Measurements from ENCODE around the gene FAM3C.
"Not testable (repeated sequence)": the region's sequence is repeated elsewhere in the genome, so short reads cannot be mapped to it uniquely, and the experiment has no call there.

Gene FAM3C

GRCh38 chr7:121436688-121437087 is 40.6 kb upstream of the FAM3C start:
- H3K27me3 Mint-ChIP-seq (ENCODE audit: low read depth) = no peaks in the 10 kb centered on the region
- H3K27ac Mint-ChIP-seq = no peak overlapping the region
- peaks cover 14% of the 10 kb centered on the region for H3K9me3 Mint-ChIP-seq
- no peak for TF ChIP-seq CTCF (IDR thresholded peaks at IDR 0.05; ENCODE audit: unreplicated experiment in 3 of 3)
- H3K4me3 Mint-ChIP-seq = no peak overlapping the region
- H3K36me3 Mint-ChIP-seq (ENCODE audit: low read depth) = peaks cover 6% of the 10 kb centered on the region
- H3K4me1 Mint-ChIP-seq = peaks cover 13% of the 10 kb centered on the region

- Mint-ChIP-seq H3K4me3 (no peak overlapping the region), H3K4me1 (peaks cover 13% of the 10 kb centered on the region), H3K27me3 (ENCODE audit: low read depth) (no peaks in the 10 kb centered on the region), H3K27ac (no peak overlapping the region), H3K36me3 (ENCODE audit: low read depth) (peaks cover 6% of the 10 kb centered on the region), H3K9me3 (peaks cover 11% of the 10 kb centered on the region)
- TF ChIP-seq CTCF (IDR thresholded peaks at IDR 0.05; ENCODE audit: unreplicated experiment in 3 of 3) = no peak
Observed at GRCh38 chr7:121436136-121436535, 40.0 kb upstream of the FAM3C start.

GRCh38 chr7:121433775-121434174 is 37.7 kb upstream of the FAM3C start:
- peaks cover 4% of the 10 kb centered on the region for H3K36me3 Mint-ChIP-seq (ENCODE audit: low read depth)
- TF ChIP-seq CTCF (IDR thresholded peaks at IDR 0.05; ENCODE audit: unreplicated experiment in 3 of 3) = no peak
- H3K27ac Mint-ChIP-seq = no peak overlapping the region
- no peaks in the 10 kb centered on the region for H3K27me3 Mint-ChIP-seq (ENCODE audit: low read depth)
- peaks cover 12% of the 10 kb centered on the region for H3K4me1 Mint-ChIP-seq
- H3K4me3 Mint-ChIP-seq = no peak overlapping the region
- peaks cover 2% of the 10 kb centered on the region for H3K9me3 Mint-ChIP-seq

- not testable (repeated sequence) for H3K4me3 Mint-ChIP-seq; H3K9me3 Mint-ChIP-seq; H3K36me3 Mint-ChIP-seq (ENCODE audit: low read depth); H3K27ac Mint-ChIP-seq; H3K27me3 Mint-ChIP-seq (ENCODE audit: low read depth); H3K4me1 Mint-ChIP-seq
Observed at GRCh38 chr7:121432486-121432885, 36.4 kb upstream of the FAM3C start.

- Mint-ChIP-seq H3K27ac (peak overlapping the region in 1 of 3 experiments; percentile 7), H3K4me1 (no peaks in the 10 kb centered on the region), H3K9me3 (no peaks in the 10 kb centered on the region), H3K27me3 (ENCODE audit: low read depth) (no peaks in the 10 kb centered on the region), H3K36me3 (ENCODE audit: low read depth) (no peaks in the 10 kb centered on the region), H3K4me3 (no peak overlapping the region)
- no peak for TF ChIP-seq CTCF (IDR thresholded peaks at IDR 0.05; ENCODE audit: unreplicated experiment in 3 of 3)
Observed at GRCh38 chr7:121431996-121432395, 35.9 kb upstream of the FAM3C start.

- H3K27me3 Mint-ChIP-seq (ENCODE audit: low read depth) = no peaks in the 10 kb centered on the region
- no peak overlapping the region for H3K4me3 Mint-ChIP-seq
- H3K27ac Mint-ChIP-seq = no peak overlapping the region
- no peaks in the 10 kb centered on the region for H3K36me3 Mint-ChIP-seq (ENCODE audit: low read depth)
- no peaks in the 10 kb centered on the region for H3K4me1 Mint-ChIP-seq
- H3K9me3 Mint-ChIP-seq = no peaks in the 10 kb centered on the region
- no peak for TF ChIP-seq CTCF (IDR thresholded peaks at IDR 0.05; ENCODE audit: unreplicated experiment in 3 of 3)
Observed at GRCh38 chr7:121431389-121431995, 35.4 kb upstream of the FAM3C start.
